Endothelial cell of umbilical vein (primary cell): Measurements from ENCODE around the gene COX7C. TPM values are rescaled to one million over a fixed set of nuclear protein-coding genes. Genes with fewer than 3 reads are reported as not detected.

Experiments
- BruUV-seq: library from RNA; stranded (reverse); fragments of 400-500 nt; replicated peaks from 2 replicates; lab custom pipeline; 2021; lab: Mats Ljungman, UMichigan
- CTCF ChIA-PET: fragments of 300-600, 350-600 bp; sonication (Branson Sonifier 250); formaldehyde crosslinking; loops from one replicate; lab custom pipeline; 2021; ENCODE audit warnings: antibody characterized with exemption, inconsistent platforms; lab: Charles Lee
- POLR2A ChIA-PET: fragments of 300-600, 350-600 bp; sonication (Branson Sonifier 250); formaldehyde crosslinking; loops from one replicate; lab custom pipeline; 2021; ENCODE audit warnings: antibody characterized with exemption, inconsistent platforms; lab: Charles Lee
- DNase-seq: peaks from one replicate; pipeline ENCODE4 v3.0.0-alpha.2; 2011; ENCODE audit warnings: low read depth, low spot score
- FAIRE-seq: peaks from 2 replicates; lab custom pipeline; 2011; peaks lifted over from hg19 to GRCh38; lab: Jason Lieb, UNC
- H2AFZ ChIP-seq: 2 replicates; pipeline ENCODE4 v1.6.0; 2012; ENCODE audit warnings: low read depth, low read length, control low read depth, inconsistent platforms
- H3K27ac ChIP-seq: 2 replicates; pipeline ENCODE4 v1.5.1; 2011; ENCODE audit warnings: low read depth, mild to moderate bottlenecking, control low read depth, low read length, moderate library complexity; ENCODE audit not compliant: insufficient read depth
- H3K27me3 ChIP-seq, 2 experiments: 2 replicates each; pipeline versions ENCODE4 v1.6.0 to v1.6.1; 2011; ENCODE audit warnings: low read length in 2 of 2, mixed read lengths in 1 of 2; ENCODE audit not compliant: control insufficient read depth in 2 of 2, insufficient read depth in 2 of 2
- H3K36me3 ChIP-seq, 2 experiments: 2 replicates in 1 of 2; 3 replicates in 1 of 2; pipeline ENCODE4 v1.5.1; 2011; ENCODE audit warnings: low read length in 2 of 2, mild to moderate bottlenecking in 1 of 2, moderate library complexity in 1 of 2; ENCODE audit not compliant: control insufficient read depth in 2 of 2, insufficient read depth in 2 of 2; ENCODE audit errors: extremely low read depth in 1 of 2
- H3K4me1 ChIP-seq: 3 replicates; pipeline ENCODE4 v1.5.1; 2011; ENCODE audit warnings: mild to moderate bottlenecking, low read length; ENCODE audit not compliant: control insufficient read depth, insufficient read depth; ENCODE audit errors: extremely low read depth
- H3K4me2 ChIP-seq: 2 replicates; pipeline ENCODE4 v1.6.1; 2011; ENCODE audit warnings: low read length, control low read depth, mixed read lengths; ENCODE audit not compliant: insufficient read depth
- H3K4me3 ChIP-seq, 3 experiments: fragments of 200-600 bp in 1 of 3; sonication (generic), shearing (Covaris generic) in 1 of 3; replicated peaks in 1 of 3; 2 replicates each; pipeline ENCODE4 v1.5.1; 2011 to 2016; ENCODE audit warnings: control low read depth in 3 of 3, low read length in 3 of 3, mild to moderate bottlenecking in 2 of 3, inconsistent platforms in 1 of 3, low read depth in 1 of 3, moderate library complexity in 1 of 3; ENCODE audit not compliant: insufficient read depth in 1 of 3
- H3K79me2 ChIP-seq: 2 replicates; pipeline ENCODE4 v1.6.0; 2012; ENCODE audit warnings: low read length, inconsistent platforms; ENCODE audit not compliant: control insufficient read depth, insufficient read depth
- H3K9ac ChIP-seq: replicated peaks from 2 replicates; pipeline ENCODE3; 2011; ENCODE audit warnings: low read length, control low read depth; ENCODE audit not compliant: insufficient read depth; ENCODE audit errors: extremely low read depth
- H3K9me1 ChIP-seq: replicated peaks from 3 replicates; pipeline ENCODE4 v1.6.0; 2011; ENCODE audit warnings: mild to moderate bottlenecking, low read length; ENCODE audit not compliant: control insufficient read depth, insufficient read depth; ENCODE audit errors: extremely low read depth
- H3K9me3 ChIP-seq: replicated peaks from 2 replicates; pipeline ENCODE4 v1.5.1; 2012; ENCODE audit warnings: low read length, inconsistent platforms; ENCODE audit not compliant: control insufficient read depth, insufficient read depth
- H4K20me1 ChIP-seq: replicated peaks from 2 replicates; pipeline ENCODE3; 2011; ENCODE audit warnings: mild to moderate bottlenecking, low read length; ENCODE audit not compliant: control insufficient read depth, insufficient read depth; ENCODE audit errors: extremely low read depth
- CTCF ChIP-seq, 2 donors: IDR thresholded peaks; 1 replicate in 1 of 2; 2 replicates in 1 of 2; pipeline ENCODE4 v1.5.1; 2011; ENCODE audit warnings: low read length in 2 of 2, mild to moderate bottlenecking in 2 of 2, moderate library complexity in 2 of 2, control low read depth in 1 of 2, inconsistent platforms in 1 of 2, low read depth in 1 of 2; ENCODE audit not compliant: insufficient read depth in 1 of 2; ENCODE audit errors: extremely low read depth in 1 of 2
- EZH2 ChIP-seq: IDR thresholded peaks from 2 replicates; pipeline ENCODE4 v1.6.1; 2012; ENCODE audit warnings: borderline replicate concordance, low read depth, mild to moderate bottlenecking, moderate library complexity, low read length, inconsistent platforms; ENCODE audit not compliant: severe bottlenecking
- FOS ChIP-seq: IDR thresholded peaks from 2 replicates; pipeline ENCODE4 v1.6.1; 2011; ENCODE audit warnings: mild to moderate bottlenecking, low read length, moderate library complexity, borderline replicate concordance; ENCODE audit not compliant: insufficient read depth
- GATA2 ChIP-seq: IDR thresholded peaks from 2 replicates; pipeline ENCODE4 v1.7.0; 2011; ENCODE audit warnings: low read depth, mild to moderate bottlenecking, moderate library complexity, mixed read lengths, low read length; ENCODE audit not compliant: insufficient read length, insufficient read depth
- JUN ChIP-seq: IDR thresholded peaks from 2 replicates; pipeline ENCODE4 v1.6.1; 2011; ENCODE audit warnings: borderline replicate concordance, low read depth; ENCODE audit not compliant: insufficient read length, insufficient read depth
- MAX ChIP-seq: IDR thresholded peaks from 2 replicates; pipeline ENCODE4 v1.6.1; 2011; ENCODE audit not compliant: insufficient read depth, insufficient read length
- MYC ChIP-seq: IDR thresholded peaks from one replicate; pipeline ENCODE4 v1.6.1; 2011; ENCODE audit warnings: mild to moderate bottlenecking, low read depth, low read length
- POLR2A ChIP-seq: IDR thresholded peaks from 2 replicates; pipeline ENCODE4 v1.6.1; 2012; ENCODE audit warnings: low read depth, mild to moderate bottlenecking, control low read depth, low read length
- POLR2AphosphoS5 ChIP-seq: IDR thresholded peaks from 2 replicates; pipeline ENCODE4 v1.6.1; 2012; ENCODE audit warnings: low read depth, mild to moderate bottlenecking, control low read depth, low read length, moderate library complexity; ENCODE audit not compliant: insufficient read depth
- dilution Hi-C: fragments of 300-500 bp; cut with MboI; formaldehyde crosslinking; loops from one replicate; pipeline ENCODE4 v1.15.0; 2019; ENCODE audit warnings: low sequenced_read_pairs; ENCODE audit not compliant: extremely low pct_ligation_motif_present
- intact Hi-C: fragments of 100-400 bp; cut with micrococcal nuclease; formaldehyde crosslinking; loops from one replicate; pipeline ENCODE4 v1.10.0; 2022
- polyA plus RNA-seq, 4 experiments: library from polyadenylated mRNA; depleted of rRNA in 3 of 4; stranded (reverse) in 3 of 4; unstranded in 1 of 4; fragments of >200 nt; gene quantifications; 2 replicates each; pipeline versions ENCODE4 v1.2.1 to v1.2.3, GENCODE V29; 2011 to 2012; ENCODE audit warnings: missing spikeins in 1 of 4
- total RNA-seq: library from RNA; stranded (reverse); gene quantifications from 2 replicates; pipeline ENCODE4 v1.2.3, GENCODE V29; 2021

COX7C gene
- total and polyA plus RNA-seq, 2 donors (not counting 3 experiments of a cell fraction or from before 2014, with no cell fraction given) = 383 to 476 TPM

- H3K27ac ChIP-seq = no peak overlapping the region
- H3K4me3 ChIP-seq = no peak overlapping the region
- DNase-seq = no peak
- no peaks in the 10 kb centered on the region for H3K9me1 ChIP-seq
- BruUV-seq = no TSS peak
- ChIA-PET POLR2A (no interaction called here), CTCF (no interaction called here)
- H2AFZ ChIP-seq = no peak overlapping the region
- no peak for FAIRE-seq
- no peaks in the 10 kb centered on the region for H3K9me3 ChIP-seq
- no peaks in the 10 kb centered on the region for H3K79me2 ChIP-seq
- H3K9ac ChIP-seq = no peak overlapping the region
- intact Hi-C loops = no loop called here
- H3K4me2 ChIP-seq = no peak overlapping the region
- no peak for TF ChIP-seq GATA2
- TF ChIP-seq POLR2A = no peak
- no peak for TF ChIP-seq CTCF (IDR thresholded peaks at IDR 0.05; ENCODE audit: extremely low read depth in 1 of 2, insufficient read depth in 1 of 2, low read depth in 1 of 2, low read length in 2 of 2)
- no peak for TF ChIP-seq MAX
- TF ChIP-seq POLR2AphosphoS5 = no peak
- TF ChIP-seq JUN = no peak
- no peak for TF ChIP-seq EZH2
- TF ChIP-seq FOS = no peak
- no peak for TF ChIP-seq MYC
- no peaks in the 10 kb centered on the region for H3K4me1 ChIP-seq
- H4K20me1 ChIP-seq = no peaks in the 10 kb centered on the region
- H3K27me3 ChIP-seq = no peaks in the 10 kb centered on the region
- H3K36me3 ChIP-seq = no peaks in the 10 kb centered on the region
- dilution Hi-C loops = no loop called here
Measured at GRCh38 chr5:86645885-86646284, 28.1 kb downstream of the COX7C start.
